ENCODE measurements around the gene NEGR1.

- TF ChIP-seq POLR2A (IDR thresholded peaks at IDR 0.05): no peak
- TF ChIP-seq, protein P1, sequence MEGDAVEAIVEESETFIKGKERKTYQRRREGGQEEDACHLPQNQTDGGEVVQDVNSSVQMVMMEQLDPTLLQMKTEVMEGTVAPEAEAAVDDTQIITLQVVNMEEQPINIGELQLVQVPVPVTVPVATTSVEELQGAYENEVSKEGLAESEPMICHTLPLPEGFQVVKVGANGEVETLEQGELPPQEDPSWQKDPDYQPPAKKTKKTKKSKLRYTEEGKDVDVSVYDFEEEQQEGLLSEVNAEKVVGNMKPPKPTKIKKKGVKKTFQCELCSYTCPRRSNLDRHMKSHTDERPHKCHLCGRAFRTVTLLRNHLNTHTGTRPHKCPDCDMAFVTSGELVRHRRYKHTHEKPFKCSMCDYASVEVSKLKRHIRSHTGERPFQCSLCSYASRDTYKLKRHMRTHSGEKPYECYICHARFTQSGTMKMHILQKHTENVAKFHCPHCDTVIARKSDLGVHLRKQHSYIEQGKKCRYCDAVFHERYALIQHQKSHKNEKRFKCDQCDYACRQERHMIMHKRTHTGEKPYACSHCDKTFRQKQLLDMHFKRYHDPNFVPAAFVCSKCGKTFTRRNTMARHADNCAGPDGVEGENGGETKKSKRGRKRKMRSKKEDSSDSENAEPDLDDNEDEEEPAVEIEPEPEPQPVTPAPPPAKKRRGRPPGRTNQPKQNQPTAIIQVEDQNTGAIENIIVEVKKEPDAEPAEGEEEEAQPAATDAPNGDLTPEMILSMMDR (IDR thresholded peaks at IDR 0.05): no peak
These were observed 247.5 kb downstream of the NEGR1 start for GRCh38 chr1:72034827-72035226.

All from thyroid gland (tissue), 4 donors.